Fibroblast of the conjunctiva (primary cell): ENCODE data around the gene TOP3B.

Experiments used
- DNase-seq: peaks from one replicate; pipeline ENCODE4 v3.0.0-alpha.2; 2010; ENCODE audit warnings: low read depth

The TOP3B gene

GRCh38 chr22:21982338-21982965, at the start of gene TOP3B:
TSS of gene TOP3B (minus strand) at chr22:21982787. CDS start at chr22:21975709, 7,078 bp downstream.
- peak; percentile 49 for DNase-seq

GRCh38 chr22:22031183-22031945, 48.8 kb upstream of the TOP3B start:
- DNase-seq, result no peak

DNA sequence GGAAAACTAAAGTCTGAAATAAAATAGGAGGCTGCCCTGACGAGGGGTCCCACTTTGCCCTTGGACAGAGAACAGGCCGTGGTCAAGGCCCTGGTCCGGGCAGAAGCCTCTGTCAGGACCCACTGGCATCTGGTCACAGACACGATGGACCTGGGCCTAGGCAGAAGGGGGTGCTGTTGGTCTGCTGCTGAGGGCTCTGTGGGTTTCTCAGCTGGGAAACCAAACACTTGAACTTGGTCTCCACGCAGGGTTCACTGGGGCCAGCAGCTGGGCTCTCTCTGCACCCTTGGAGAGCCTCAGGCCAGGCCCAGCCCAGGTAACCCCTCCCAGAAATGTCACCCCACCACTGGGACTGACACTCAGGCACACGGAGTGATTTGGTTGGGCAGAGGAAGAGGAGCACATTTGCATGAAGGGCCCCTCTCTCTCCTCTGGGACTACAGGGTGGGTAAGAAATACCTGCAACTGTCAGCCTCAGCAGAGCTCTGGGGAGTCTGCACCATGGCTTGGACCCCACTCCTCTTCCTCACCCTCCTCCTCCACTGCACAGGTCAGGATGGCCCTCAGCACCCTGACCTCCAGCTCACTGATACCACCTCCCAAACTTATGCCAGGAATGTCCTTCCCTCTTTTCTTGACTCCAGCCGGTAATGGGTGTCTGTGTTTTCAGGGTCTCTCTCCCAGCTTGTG, 48.1 kb upstream of the TOP3B start:
- no peak for DNase-seq

GRCh38 chr22:22027955-22028354, 45.4 kb upstream of the TOP3B start:
- no peak for DNase-seq

- no peak for DNase-seq
Measured at GRCh38 chr22:22026157-22026831, 43.7 kb upstream of the TOP3B start.

DNA sequence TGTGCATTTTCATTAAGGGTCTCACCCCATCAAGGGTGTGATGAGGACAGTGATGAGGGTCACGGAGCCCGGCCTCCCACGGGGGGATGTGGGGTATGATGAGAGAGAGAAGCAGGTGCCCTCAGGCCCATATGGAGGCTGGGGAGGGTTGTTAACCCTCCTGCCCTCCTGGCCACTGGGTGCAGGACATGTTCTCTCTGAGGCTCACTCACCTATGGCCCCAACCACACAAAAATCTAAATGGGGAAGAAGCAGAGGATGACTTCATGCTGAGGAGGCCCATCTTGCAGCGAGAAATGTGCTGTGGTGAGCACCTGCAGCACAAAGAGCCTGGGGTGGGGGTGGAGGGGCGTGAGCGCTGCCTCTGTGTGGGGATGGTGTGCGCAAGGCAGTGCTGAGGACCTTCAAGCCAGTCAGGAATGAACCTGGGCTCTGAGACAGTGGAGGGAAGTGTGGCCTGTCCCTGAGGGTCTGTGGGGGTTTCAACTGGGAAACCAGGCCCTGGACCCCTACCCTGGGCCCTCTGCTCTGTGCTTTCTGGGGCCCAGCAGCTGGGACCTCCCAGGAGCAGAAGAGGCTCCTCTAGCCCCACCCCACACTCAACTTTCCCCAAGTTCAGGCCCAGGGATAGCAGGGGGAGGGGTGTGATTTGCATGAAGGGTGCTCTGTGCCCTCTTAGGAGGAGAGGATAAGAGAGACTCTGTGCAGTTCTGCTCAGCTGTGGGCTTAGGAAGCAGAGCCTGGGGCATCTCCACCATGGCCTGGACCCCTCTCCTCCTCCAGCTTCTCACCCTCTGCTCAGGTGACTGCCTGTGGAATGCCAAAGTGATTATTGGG, 43.0 kb upstream of the TOP3B start:
- no peak for DNase-seq

DNA sequence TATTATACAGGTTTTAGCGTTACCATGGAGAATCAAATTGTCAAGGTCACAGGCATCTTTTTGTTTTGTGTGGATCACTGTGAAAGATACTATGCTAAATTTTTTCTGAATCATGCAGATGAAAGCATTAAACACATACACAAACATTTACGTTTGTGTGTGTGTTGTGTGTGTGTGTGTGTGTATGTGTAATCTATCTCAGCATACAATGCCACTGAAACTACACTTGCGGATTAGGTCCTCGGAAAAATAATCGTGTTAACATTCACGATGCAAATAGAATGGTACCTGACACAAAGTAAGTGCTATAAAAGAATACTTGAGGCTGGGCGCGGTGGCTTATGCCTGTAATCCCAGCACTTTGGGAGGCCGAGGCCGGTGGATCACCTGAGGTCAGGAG, 41.9 kb upstream of the TOP3B start:
- DNase-seq, result no peak

- no peak for DNase-seq
Measured at GRCh38 chr22:22023581-22024137, 41.1 kb upstream of the TOP3B start.

GRCh38 chr22:22022947-22023534, 40.5 kb upstream of the TOP3B start:
- no peak for DNase-seq

DNA sequence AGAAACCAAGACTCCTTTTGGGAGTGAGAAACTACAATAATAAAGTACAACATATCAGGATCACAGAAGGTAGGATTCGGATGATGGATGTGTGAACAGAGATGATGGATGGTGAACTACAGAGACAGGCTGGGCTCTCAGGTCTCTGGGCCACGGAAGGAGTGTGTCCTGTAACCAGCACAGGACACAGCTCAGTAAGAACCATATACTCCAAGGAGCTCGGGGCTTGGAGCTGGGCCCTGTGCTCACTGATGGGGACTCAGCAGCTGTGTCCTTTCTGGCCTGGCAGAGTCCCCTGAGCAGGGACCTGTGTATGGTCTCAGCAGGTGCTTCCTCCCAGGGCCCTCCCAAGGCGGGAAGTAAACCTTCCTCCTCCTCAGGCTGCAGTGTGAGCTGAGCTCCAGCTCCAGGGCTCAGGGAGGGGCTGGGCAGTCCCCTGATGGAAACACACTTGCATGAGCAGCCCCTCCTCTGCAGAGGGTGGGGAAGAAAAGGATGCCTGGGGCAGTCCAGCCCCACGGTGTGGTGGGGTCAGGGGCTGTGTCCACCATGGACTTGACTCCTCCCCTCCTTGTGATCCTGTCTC, 39.8 kb upstream of the TOP3B start:
- no peak for DNase-seq

GRCh38 chr22:22021162-22021750, 38.7 kb upstream of the TOP3B start:
- no peak for DNase-seq

DNA sequence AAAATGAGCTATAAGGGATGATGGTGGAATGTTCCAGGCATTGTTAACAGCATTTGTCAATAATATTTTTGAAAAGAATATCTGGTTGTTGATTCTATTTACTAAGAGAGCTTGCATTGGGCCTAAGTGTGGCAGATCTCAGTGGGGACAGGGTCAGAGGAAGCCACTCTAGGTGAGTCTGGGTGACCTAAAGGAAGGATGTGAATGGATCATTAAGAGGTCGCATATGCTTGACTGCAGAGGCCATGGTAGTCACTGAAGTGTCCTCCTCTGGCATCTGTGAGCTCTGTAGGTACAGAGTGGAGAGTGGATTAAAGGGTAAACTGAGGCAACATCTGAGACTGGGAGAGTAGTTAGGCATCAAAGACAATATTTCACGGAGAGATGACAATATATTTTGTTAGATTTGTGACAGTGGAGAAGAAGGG, 37.9 kb upstream of the TOP3B start:
- no peak for DNase-seq

DNA sequence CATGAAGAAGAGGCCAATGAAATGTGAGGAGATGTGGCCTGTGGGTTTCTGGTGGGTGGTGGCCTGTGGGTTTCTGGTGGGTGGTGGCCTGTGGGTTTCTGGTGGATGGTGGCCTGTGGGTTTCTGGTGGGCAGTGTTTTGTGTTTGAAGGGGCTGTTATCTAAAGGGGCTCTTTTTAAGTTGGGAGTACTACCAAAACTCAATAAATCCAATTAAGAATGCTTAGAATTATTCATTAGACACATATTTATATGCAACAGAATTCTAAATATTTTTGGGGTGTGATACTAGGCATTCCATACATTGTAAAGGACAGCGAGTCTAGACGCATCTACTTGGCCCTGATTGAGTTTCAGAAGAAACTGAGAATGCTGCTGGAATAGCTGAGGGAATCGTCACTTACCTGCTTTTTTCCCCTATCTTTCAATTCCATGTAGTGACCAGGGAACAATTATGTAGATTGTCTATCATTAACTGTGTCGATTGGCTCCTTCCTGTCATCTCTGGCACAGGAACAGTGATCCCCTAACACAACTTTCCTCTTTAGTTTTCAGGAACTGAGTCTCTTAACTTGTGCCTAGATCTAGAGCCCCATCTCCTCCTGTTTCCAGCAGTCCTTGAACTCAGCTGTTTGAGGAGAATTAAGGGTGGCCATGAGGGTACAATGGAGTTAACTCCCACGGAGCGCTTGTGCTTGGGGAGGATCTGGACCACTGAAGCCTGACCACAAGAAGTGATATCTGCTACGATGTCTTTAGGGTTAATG, 37.3 kb upstream of the TOP3B start:
- DNase-seq, result no peak

GRCh38 chr22:22018825-22019658, 36.5 kb upstream of the TOP3B start:
- no peak for DNase-seq

- DNase-seq, result no peak
Measured at GRCh38 chr22:22015631-22016030, 33.0 kb upstream of the TOP3B start.

- no peak for DNase-seq
Measured at GRCh38 chr22:22014285-22014659, 31.7 kb upstream of the TOP3B start.

DNA sequence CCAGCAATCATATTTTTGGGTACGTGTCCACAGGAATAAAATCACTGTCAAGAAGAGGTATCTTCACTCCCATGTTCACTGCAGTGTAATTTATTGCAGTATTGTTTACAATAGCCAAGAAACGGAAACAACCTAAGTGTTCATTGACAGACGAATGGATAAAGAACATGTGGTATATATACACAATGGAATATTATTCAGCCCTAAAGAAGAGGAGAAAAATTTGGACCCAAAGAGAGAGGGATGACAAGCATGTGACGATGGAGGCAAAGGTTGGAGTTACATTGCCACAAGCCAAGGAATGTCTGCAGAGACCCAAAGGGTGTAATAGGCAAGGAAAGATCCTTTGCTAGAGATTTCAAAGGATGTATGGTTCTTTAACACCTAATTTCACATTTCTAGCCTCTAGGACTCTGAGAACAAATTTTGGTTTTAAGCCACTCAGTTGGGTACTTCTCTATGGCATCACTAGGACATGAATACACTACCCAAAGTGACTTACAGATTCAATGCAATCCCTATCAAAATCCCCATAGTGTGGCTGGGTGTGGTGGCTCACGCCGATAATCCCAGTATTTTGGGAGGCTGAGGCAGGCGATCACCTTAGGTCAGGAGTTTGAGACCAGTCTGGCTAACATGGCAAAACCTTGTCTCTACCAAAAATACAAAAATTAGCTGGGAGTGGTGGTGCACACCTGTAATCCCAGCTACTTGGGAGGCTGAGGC, 31.1 kb upstream of the TOP3B start:
- DNase-seq, result no peak

DNA sequence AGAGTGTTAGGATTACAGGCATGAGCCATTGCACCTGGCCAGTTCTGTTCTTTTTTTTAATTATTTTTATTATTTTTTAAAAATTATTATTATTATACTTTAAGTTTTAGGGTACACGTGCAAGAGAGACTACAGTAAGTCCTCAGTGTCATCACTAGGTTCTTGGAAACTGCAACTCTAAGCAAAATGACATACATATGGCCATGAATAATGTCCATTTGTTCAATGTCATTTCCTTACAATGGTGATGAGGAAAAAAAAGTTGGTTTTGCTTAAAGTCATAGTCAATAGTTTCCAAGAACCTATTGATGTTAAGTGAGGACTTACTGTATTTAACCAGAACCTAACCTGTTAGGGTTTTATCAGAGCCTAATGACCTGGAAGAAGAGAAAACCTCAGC, 29.4 kb upstream of the TOP3B start:
- no peak for DNase-seq
